Measurements from ENCODE around the gene PNKD. TPM values are rescaled to one million over a fixed set of nuclear protein-coding genes. Genes with fewer than 3 reads are reported as not detected.

PNKD gene
- total RNA-seq, 1 experiment from 2014 or later = 97.7 TPM

DNA sequence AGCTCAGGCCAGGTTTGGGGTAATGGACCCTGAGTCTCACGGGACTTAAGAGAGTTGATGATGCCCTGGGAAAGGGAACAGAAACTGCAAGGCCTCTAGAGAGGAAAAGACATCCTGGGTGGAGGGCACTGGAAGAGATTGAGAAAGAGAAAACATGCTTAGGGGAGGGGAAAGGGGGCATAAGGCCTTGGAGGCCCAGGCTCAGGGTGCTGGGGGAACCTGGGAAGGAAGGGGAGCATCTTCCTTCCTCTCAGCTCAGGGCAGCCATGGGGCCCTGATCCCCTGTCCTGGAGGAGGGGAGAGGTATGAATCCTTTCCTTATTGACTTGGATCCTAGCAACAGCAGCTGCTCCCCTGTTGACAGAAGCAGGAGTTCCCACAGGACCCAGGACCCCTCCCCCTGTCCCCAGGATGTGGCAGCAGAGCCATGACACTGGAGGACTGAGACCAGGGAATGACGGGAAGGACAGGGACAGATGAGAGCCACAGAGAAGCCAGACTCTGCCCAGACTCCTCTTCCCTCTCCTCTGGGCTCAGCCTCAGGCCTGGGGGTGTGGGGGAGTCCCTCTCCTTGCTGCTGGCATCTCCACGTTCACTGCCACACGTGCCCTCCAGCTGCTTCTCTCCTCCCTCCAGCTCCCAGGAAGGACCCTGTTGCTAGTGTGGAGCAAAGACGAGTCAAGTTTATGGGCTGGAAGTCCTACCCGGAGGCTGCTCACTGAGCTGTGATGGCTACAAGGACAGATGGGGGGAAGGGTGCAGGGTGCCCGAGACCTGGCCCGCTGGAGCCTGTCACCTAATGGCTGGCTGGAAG, 8.7 kb upstream of the PNKD start:
- no peak for DNase-seq
- Histone ChIP-seq H2AFZ (ENCODE audit: low read length) (no peak overlapping the region), H3K9ac (ENCODE audit: low read length) (no peak overlapping the region), H3K79me2 (ENCODE audit: low read length) (no peaks in the 10 kb centered on the region), H3F3A (ENCODE audit: low read length, unreplicated experiment) (no peaks in the 10 kb centered on the region), H3K9me3 (ENCODE audit: low read length) (no peaks in the 10 kb centered on the region), H3K27me3 (ENCODE audit: low read length) (no peaks in the 10 kb centered on the region), H3K4me2 (ENCODE audit: low read length) (no peak overlapping the region), H3K9me2 (replicated peaks; ENCODE audit: low read length) (no peaks in the 10 kb centered on the region), H3K36me3 (ENCODE audit: low read depth, low read length) (peaks cover 7% of the 10 kb centered on the region), H3K4me1 (ENCODE audit: insufficient read depth, low read length) (no peaks in the 10 kb centered on the region), H4K20me1 (ENCODE audit: low read length) (no peaks in the 10 kb centered on the region), H3K4me3 (ENCODE audit: low read length) (no peak overlapping the region), H3K27ac (ENCODE audit: low read length) (no peak overlapping the region)
- no TSS peak for BruUV-seq (replicated peaks)
- POLR2A ChIA-PET (ENCODE audit: unreplicated experiment) = no interaction called here
- intact Hi-C loops (cut with micrococcal nuclease) = no loop called here
- no peak for ATAC-seq
- CTCF ChIA-PET = interaction anchor here (0.6 kb wide), 1 partner anchor 92 kb away, joined by 3 read pairs; no protein-coding TSS in a partner anchor
- TF ChIP-seq EZH2phosphoT487 (IDR thresholded peaks at IDR 0.05; ENCODE audit: borderline replicate concordance, low read length) = no peak
- TF ChIP-seq, protein P1, sequence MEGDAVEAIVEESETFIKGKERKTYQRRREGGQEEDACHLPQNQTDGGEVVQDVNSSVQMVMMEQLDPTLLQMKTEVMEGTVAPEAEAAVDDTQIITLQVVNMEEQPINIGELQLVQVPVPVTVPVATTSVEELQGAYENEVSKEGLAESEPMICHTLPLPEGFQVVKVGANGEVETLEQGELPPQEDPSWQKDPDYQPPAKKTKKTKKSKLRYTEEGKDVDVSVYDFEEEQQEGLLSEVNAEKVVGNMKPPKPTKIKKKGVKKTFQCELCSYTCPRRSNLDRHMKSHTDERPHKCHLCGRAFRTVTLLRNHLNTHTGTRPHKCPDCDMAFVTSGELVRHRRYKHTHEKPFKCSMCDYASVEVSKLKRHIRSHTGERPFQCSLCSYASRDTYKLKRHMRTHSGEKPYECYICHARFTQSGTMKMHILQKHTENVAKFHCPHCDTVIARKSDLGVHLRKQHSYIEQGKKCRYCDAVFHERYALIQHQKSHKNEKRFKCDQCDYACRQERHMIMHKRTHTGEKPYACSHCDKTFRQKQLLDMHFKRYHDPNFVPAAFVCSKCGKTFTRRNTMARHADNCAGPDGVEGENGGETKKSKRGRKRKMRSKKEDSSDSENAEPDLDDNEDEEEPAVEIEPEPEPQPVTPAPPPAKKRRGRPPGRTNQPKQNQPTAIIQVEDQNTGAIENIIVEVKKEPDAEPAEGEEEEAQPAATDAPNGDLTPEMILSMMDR (conservative IDR thresholded peaks at IDR 0.05; ENCODE audit: low read depth, low read length) = no peak

GRCh38 chr2:218262237-218262600, 8.1 kb upstream of the PNKD start:
- BruUV-seq (replicated peaks) = no TSS peak
- H3K79me2 ChIP-seq (ENCODE audit: low read length) = no peaks in the 10 kb centered on the region
- no peak overlapping the region for H3K27ac ChIP-seq (ENCODE audit: low read length)
- no peak overlapping the region for H3K9ac ChIP-seq (ENCODE audit: low read length)
- no peaks in the 10 kb centered on the region for H3F3A ChIP-seq (ENCODE audit: low read length, unreplicated experiment)
- intact Hi-C loops (cut with micrococcal nuclease) = no loop called here
- ChIA-PET POLR2A (ENCODE audit: unreplicated experiment) (no interaction called here), CTCF (no interaction called here)
- H3K4me2 ChIP-seq (ENCODE audit: low read length) = no peak overlapping the region
- TF ChIP-seq, protein P1 (conservative IDR thresholded peaks at IDR 0.05; ENCODE audit: low read depth, low read length) = no peak
- TF ChIP-seq EZH2phosphoT487 (IDR thresholded peaks at IDR 0.05; ENCODE audit: borderline replicate concordance, low read length) (no peak), EZH2 (IDR thresholded peaks at IDR 0.05; ENCODE audit: low read length, unreplicated experiment) (no peak)
- no peaks in the 10 kb centered on the region for H4K20me1 ChIP-seq (ENCODE audit: low read length)
- H3K36me3 ChIP-seq (ENCODE audit: low read depth, low read length) = peaks cover 7% of the 10 kb centered on the region
- no peak for DNase-seq
- H3K4me3 ChIP-seq (ENCODE audit: low read length) = no peak overlapping the region
- no peak for ATAC-seq
- no peaks in the 10 kb centered on the region for H3K27me3 ChIP-seq (ENCODE audit: low read length)
- no peaks in the 10 kb centered on the region for H3K9me3 ChIP-seq (ENCODE audit: low read length)
- H2AFZ ChIP-seq (ENCODE audit: low read length) = no peak overlapping the region
- no peaks in the 10 kb centered on the region for H3K4me1 ChIP-seq (ENCODE audit: insufficient read depth, low read length)
- no peaks in the 10 kb centered on the region for H3K9me2 ChIP-seq (replicated peaks; ENCODE audit: low read length)
